ENCODE results near the gene FUT6.
A peak's percentile ranks its signal among the peaks of the same experiment; 100 is the strongest.
"Not testable (repeated sequence)": the region's sequence is repeated elsewhere in the genome, so short reads cannot be mapped to it uniquely, and the experiment has no call there.

Gene FUT6, protein sequence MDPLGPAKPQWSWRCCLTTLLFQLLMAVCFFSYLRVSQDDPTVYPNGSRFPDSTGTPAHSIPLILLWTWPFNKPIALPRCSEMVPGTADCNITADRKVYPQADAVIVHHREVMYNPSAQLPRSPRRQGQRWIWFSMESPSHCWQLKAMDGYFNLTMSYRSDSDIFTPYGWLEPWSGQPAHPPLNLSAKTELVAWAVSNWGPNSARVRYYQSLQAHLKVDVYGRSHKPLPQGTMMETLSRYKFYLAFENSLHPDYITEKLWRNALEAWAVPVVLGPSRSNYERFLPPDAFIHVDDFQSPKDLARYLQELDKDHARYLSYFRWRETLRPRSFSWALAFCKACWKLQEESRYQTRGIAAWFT

DNA sequence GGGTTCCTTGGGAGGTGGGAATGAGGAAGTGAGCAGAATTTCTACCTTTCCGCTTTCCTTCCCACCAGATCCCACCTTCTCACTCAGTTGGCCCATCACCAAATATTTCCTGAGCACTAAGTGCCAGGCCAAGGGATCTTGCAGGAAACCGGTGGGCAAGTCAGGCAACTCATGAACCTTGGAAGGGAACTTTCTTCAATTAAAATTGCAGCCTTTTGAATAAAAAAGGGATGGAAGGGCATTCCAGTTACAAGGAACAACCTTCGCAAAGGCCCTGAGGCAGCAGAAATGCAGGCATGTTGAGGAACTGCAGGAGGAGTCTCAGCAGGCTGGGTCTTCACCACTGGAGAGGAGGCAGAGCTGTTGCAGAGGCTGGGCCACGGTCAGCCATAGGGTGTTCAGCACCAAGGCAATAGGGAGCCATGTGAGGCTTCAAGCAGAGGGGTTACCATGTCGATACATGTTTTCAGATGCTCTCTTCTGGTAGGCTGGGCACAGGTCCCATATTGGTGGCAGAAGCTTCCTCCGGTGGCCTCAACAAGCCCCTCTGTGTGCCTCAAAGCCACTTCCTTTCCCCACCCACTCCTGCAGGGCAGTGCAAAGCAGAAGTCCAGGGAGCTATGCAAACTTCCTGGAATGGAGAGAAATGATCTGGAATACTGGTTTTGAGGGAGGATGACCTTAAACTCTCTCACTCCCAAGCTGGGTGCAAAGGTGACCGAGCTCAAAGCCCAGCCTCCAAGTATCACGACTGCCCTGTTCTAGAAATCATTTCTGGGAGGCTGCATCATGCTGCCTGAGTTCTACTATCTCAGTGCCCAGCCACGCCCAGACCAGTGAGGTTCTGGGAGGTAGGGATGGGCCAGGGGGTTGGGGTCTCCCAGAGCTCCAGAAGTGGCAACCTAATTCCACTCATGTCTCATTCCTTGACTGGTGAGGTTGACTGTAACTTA, at the start of gene FUT6:
FUT6 (minus strand) TSS at position 638 of the 953 bp plus-strand sequence. CDS start 7,135 bp downstream, outside the sequence.
- peak; percentile 22 for DNase-seq

DNA sequence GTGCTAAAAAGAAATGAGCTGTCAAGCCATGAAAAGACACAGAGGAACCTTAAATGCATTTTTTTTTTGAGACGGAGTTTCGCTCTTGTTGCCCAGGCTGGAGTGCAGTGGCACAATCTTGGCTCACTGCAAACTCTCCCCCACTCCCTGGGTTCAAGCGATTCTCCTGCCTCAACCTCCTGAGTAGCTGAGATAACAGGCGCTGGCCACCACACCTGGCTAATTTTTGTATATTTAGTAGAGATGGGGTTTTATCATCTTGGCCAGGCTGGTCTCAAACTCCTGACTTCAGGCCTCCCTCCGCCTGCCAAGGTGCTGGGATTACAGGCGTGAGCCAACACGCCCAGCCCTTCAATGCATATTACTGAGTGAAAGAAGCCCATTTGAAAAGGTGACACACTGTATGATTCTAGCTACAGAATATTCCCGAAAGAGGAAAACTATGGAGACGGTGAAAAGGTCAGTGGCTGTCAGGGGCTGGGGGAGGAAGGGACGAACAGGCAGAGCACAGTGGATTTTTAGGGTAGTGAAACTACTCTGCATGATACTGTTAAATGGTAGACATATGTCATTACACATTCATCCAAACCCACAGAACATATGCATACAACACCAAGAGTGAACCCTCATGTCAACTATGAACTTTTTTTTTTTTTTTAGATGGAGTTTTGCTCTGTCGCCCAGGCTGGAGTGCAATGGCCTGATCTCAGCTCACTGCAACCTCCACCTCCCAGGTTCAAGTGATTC, 44.7 kb upstream of the FUT6 start:
- peak; percentile 47 for DNase-seq

DNA sequence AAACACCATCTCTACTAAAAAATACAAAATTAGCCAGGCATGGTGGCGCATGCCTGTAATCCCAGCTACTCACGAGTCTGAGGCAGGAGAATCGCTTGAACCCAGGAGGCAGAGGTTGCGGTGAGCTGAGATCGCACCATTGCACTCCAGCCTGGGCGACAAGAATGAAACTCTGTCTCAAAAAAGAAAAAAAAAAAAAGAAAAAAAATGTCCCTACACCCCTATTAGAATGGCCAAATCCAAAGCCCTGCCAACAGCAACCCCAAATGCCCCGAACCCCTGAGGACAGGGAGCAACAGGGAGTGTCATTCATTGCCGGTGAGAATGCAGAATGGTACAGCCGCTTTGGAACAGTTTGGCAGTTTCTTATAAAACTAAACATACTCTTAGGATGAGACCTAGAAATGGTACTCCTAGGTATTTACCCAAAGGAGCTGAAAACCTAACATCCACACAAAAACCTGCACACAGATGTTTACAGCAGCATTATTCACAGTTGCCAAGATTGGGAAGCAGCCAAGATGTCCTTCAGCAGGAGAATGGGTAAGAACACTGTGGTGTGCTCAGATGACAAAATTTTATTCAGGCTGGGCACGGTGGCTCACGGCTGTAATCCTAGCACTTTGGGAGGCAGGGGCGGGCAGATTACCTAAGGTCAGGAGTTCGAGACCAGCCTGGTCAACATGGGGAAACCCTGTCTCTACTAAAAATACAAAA, 43.8 kb upstream of the FUT6 start:
- not testable (repeated sequence) for DNase-seq

DNA sequence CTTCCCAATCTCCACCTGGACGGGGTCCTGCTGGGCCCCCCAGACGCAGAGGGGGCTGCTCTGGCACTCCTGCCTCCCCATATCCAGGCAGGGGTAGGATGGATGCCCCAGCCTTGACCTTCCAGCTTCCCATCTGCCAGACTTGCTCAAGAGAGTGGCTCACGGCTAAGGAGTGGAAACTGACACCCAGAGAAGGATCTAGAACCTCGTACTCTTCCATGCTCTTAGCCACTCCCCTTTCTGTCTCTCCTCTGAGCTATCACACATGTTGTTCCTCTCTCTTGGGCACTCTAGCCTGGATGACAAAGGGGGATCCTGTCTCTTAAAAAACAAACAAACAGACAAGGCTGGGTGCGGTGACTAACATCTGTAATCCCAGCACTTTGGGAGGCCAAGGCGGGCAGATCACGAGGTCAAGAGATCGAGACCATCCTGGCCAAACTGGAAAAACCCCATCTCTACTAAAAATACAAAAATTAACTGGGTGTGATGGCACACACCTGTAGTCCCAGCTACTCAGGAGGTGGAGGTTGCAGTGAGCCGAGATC, 43.0 kb upstream of the FUT6 start:
- no peak for DNase-seq

DNA sequence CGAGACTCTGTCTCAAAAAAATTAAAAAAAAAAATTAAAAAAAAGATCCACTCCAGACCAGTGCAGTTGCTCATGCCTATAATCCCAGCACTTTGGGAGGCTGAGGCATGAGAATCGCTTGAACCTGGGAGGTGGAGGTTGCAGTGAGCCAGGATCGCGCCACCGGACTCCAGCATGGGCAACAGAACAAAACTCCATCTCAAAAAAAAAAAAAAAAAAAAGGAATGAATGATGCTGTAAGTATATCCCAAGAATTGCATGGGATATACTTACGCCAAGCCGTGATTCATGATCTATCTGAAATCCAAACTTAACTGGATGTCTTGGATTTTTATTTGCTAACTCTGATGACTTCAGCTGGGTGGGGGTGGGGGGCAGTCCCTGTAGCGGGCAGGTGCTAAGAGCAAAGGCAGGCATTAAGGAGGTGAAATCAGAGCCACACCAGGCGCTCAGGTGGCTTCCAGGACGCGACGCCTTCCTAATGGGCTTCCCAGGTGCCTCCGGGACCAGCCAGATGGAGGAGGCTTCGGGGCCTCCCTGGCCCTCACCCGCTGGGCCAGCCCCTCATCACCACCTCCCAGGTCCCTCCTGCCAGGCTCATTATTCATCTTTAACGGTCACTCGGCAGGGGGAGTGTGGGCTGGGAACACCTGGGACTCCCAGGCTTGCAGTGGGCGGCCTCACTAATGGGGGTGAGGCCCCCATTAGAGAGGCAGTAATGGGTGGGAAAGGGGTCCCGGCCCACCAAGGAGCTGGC, 42.2 kb upstream of the FUT6 start:
- no peak for DNase-seq

DNA sequence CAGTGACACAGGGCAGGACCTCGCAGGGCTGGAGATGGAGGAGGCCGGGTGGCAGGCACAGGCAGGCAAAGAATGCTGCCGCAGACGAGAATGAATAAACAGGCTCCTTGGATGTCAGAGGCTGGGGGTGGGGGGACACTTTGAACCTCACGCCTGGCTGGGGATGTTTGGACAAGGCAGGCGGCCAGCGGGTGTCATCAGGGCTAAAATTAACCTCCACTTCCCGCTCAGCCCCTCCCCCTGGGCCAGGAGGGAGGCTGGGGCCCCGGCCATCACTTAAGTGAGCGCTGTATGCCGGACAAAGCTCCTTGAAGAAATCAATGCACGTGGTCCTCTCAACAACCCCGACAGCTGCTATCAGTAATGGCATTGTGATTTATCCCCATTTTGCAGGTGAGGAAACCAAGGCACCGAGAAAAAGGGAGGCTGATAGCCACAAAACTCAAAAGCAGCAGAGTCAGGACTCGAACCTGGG, 41.1 kb upstream of the FUT6 start:
- DNase-seq: no peak

DNA sequence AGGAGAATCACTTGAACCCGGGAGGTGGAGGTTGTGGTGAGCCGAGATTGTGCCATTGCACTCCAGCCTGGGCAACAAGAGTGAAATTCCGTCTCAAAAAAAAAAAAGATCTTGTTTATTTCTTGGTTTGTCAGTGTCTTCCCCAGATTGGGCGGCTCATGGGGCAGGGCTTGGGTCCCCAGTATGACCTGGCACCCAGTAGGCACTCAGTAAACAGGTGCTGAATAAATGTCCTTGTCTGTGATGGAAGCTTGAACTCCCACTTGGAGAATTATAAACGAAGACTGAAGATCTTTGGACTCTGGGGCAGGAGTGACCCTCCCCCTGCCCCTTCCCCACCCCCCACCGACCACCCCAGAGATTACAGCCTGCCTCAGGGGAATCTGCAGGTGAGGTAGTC, 40.7 kb upstream of the FUT6 start:
- DNase-seq: no peak

DNA sequence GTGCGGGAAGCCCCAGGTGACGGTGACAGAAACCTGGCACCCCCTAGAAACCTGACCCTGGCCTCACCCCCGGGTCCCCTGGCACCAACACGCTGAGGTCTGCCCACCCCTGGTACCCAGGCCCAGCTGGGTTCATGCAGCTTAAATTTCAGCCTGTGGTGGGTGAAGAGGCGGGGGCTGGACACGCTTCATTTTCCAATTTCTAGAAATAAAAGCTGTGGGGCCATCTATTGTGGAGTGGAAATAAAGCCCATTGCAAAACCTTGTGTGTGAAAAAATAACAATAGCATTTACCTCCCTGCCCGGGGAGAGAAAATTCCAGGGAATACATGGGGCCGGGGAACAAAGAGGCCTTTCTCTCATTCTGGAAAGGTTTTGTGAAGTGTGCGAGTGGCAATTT, 38.4 kb upstream of the FUT6 start:
- no peak for DNase-seq

DNA sequence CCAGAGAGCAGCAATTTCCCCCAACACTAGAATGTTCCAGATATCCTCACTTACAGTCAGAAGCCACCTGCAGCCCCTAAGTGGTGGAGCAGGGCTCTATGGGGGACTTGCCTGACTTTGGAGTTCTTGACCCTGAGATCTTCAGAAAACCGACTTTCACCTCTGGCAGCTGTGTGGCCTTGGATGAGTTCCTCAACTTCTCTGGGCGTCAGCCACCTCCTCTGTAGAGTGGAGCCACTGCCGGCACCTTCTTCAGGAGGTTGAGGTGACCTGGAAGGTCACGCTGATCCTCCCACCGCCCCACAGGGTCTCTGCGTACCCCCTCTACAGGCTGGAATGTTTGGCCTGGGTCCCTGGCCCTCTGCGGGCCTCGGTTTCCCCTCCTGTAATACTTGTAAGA, 37.9 kb upstream of the FUT6 start:
- no peak for DNase-seq

DNA sequence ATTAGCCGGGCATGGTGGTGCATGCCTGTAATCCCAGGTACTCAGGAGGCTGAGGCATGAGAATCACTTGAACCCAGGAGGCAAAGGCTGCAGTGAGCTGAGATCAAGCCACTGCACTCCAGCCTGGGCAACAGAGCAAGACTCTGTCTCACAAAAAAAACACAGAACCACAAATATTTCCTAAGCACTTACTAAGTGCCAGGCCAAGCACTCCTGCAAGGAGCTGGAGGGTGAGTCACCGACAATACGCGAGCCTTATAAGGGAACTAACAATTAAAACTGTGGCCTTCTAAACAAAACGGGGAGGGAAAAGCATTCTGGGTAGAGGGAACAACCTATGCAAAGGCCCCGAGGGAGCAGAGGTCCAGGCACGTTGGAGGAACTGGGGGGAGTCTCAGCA, 35.0 kb upstream of the FUT6 start:
- DNase-seq: peak; percentile 63

DNA sequence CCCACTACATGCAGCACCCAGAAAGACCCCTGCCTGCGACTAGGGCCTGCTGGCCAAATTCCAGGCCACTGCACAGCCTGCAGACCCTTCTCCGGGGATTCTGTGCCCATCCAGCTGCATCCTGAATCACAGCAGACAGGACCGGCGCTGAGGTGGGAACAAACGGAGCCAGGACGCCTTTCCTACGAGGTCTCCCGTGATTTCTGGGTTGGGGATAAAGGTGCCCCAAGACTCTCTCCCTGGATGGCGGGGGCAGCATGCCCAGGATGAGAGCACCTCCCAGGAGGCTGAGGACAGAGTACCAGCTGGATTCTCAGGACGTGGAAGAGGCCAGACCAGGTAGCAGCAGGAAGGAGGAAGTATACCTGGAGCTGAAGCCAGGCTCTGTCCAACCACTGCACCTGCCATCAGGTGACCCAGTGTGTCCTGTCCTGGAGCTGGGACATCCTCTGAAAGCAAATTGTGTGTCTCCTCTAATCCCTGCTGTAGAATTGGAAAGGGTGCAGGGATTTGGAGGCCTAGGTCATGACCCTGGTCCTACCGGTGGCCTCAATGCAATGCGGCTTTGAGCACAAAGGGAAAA, 34.2 kb upstream of the FUT6 start:
- DNase-seq: no peak

DNA sequence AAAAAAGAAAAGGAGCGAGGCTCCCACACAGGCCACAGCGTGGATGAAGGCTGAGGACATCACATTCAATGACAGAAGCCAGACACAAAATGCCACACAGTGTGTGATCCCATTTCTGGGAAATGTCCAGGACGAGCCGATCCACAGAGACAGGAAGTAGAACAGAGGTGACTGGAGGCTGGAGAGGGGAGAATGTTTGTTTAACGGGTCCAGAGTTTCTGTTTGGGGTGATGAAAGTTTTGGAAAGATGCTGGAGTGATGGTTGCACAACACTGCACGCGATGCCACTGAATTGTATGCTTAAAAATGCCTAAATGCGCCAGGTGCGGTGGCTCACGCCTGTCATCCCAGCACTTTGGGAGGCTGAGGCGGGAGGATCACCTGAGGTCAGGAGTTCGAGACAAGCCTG, 31.5 kb upstream of the FUT6 start:
- DNase-seq: no peak

DNA sequence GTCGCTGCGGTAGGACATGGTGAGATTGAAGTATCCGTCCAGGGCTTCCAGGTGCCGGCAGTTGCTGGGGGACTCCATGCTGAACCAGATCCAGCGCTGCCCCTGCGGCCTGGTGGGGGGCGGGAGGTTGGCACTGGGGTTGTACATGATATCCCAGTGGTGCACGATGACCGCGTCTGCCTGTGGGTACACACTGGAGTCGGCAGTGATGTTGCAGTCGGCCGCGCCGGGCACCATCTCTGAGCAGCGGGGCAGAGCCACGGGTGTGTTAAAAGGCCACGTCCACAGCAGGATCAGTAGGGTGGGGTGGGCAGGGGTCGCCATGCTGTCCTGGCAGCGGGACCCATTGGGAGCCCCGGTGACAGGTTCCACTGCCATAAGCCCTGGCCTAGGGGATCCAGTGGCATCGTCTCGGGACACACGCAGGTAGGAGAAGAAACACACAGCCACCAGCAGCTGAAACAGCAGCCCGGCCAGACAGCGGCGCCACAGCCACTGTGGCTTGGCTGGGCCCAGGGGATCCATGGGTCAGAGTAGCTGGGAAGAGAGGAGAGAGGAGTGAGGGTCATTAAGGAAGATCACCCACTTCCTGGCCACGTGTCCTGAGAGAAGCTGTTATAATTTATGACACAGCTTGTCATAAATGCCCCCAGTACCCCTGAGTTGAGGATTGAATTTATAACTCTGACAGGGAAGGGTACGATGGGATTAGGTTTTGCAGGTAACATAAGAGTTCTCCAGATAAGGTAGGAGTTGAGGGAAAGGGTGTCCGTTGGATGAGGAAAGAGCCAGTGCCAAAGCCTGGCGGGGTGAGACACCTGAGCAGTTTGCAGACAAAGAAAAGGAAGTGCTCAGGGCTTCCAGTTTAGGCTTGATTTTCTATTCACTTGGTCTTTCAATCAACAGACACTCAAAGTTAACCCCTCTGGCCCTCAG, 28.0 kb upstream of the FUT6 start:
- DNase-seq: no peak

DNA sequence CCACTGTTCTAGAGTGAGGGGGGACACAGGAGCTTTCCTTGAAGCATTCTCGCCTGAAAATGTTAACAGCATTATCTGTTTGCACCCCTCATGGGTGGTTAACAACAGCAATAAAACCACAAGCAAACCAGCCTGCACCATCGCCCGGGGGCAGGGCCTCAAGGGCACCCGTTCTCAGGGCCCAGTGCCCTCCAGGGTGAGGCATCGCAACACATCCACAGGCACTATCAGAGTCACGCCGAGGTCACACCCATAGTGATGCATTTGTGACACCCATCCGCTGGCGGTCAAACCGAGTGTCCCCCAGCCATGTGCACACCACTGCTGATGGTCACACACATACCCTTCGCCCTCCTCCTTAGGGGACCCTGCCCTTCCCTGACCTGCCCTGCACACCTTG, 26.3 kb upstream of the FUT6 start:
- no peak for DNase-seq

DNA sequence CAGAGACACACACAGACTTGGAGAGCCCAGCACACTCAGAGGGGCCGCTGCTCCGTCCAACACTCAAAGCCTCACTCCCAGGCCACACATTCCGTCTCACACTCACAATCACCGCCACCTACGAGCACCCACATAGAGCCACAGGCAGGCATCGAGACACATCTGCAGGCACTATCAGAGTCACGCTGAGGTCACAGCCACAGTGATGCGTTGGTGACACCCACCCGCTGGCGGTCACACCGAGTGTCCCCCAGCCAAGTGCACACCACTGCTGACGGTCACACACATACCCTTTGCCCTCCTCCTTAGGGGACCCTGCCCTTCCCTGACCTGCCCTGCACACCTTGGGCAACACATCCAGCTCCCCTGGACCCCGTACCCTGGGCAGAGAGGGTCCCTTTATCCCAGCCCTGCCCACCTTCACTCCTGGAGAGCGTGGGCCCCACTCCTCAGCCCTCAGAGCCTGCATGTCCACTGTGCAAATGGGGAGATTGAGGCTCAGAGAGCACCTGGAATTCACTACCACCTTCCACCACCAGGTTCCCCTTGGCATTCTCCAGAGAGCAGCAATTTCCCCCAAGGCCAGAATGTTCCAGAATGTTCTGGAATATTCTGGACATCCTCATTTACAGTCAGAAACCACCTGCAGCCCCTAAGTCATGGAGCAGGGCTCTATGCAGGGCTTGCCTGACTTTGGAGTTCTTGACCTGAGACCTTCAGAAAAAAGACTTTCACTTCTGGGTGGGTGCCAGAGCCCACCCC, 25.4 kb upstream of the FUT6 start:
- no peak for DNase-seq

DNA sequence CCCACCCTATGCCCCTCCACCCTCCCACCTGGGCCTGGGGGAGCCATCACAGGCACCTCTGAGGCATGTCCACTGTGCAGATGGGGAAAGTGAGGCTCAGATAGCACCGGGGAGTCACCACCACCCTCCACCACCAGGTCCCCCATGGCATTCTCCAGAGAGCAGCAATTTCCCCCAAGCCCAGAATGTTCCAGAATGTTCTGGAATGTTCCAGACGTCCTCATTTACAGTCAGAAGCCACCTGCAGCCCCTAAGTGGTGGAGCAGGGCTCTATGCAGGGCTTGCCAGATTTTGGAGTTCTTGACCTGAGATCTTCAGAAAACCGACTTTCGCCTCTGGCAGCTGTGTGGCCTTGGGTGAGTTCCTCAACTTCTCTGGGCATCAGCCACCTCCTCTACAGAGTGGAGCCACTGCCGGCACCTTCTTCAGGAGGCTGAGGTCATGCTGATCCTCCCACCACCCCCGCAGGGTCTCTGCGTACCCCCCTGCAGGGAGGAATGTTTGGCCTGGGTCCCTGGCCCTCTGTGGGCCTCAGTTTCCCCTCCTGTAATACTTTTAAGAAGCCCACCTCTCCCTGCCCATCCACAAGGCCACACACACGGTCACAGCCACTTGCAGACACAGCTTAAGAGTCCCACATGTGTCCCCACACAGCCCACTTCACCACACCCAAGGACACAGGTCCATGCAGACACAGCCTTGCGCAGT, 24.7 kb upstream of the FUT6 start:
- no peak for DNase-seq

DNA sequence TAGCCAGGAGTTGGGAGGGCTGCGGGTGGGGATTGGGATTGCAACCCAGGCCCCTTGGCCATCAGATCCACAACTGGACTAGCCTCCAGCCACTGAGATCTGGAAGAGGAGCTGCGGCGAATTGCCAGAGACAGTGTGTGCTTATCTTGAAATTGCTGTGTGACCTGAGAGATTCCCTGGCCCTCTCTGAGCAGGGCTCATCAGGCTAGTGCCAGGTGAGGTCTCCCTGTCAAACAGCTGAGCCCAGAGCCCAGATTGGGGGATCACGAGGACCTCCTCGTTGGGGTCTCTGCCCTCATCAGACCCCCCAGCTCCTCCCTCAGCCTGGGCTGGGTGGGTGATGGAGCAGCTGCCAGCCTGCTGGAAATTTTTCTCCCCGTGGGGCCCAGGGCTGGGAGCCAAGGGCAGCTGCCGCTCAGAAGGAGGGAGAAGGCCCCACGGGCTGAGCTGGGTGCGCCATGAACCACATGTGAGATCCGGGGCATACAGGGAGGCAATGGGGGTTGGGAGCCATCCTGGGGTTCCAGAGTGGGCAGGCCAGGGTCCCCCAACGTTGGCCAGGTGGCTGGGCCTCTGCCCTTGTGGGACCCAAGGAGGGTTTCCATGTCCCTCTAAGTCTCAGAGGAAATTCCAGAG, 23.6 kb upstream of the FUT6 start:
- no peak for DNase-seq

All from inflammatory macrophage treated with lipopolysaccharide for 4 hours (primary cell).